RCC 7860 (cell line): ENCODE data around the gene NOXA1.
A peak's percentile ranks its signal among the peaks of the same experiment; 100 is the strongest.
"Not testable (repeated sequence)": the region's sequence is repeated elsewhere in the genome, so short reads cannot be mapped to it uniquely, and the experiment has no call there.

ENCODE experiments used
- DNase-seq: peaks from one replicate; pipeline ENCODE4 v3.0.0-alpha.2; 2015; ENCODE audit warnings: low spot score
- FAIRE-seq: peaks from 2 replicates; lab custom pipeline; 2012; peaks lifted over from hg19 to GRCh38; lab: Jason Lieb, UNC

NOXA1 gene

GRCh38 chr9:137437691-137438590, 14.7 kb downstream of the NOXA1 start:
- DNase-seq (no peak), FAIRE-seq (no peak)

DNA sequence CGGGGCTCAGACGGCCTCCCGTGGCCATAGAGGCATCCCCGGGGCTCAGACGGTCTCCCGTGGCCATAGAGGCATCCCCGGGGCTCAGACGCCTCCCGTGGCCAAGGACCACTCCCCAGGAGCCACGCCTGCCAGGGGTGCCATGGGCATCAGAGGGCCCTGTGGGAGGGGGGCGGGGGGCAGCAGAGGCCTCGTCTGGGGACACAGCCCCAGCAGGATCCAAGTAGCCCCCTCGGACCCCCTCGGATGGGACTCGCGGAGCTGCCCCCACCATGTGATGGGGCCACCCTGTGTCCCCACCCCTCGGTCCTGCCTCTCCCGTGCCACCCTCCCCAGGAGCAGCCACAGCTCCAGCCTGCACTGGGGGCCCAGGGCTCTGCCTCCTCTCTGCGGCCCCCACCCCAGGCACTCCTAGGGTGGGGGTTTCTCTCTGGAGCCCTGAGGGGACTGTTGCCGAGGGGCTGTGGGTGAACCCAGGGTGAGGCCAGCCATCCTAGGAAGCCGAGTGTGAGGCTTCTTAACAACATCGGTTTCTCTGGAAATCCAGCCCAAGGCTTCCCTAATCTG, 15.5 kb downstream of the NOXA1 start:
- FAIRE-seq (no peak), DNase-seq (no peak)

- no peak for DNase-seq
Measured at GRCh38 chr9:137439158-137439714, 16.0 kb downstream of the NOXA1 start.

GRCh38 chr9:137441289-137441934, 18.2 kb downstream of the NOXA1 start, which contains the start of gene ENTPD8:
Gene ENTPD8, minus strand, starts transcription at chr9:137441357. Its CDS starts 3,072 bp downstream, at chr9:137438285.
- DNase-seq (no peak), FAIRE-seq (no peak)

More at GRCh38 chr9:137439158-137439714, 16.0 kb downstream of the NOXA1 start:
- no peak for FAIRE-seq

- DNase-seq (no peak), FAIRE-seq (no peak)
Measured at GRCh38 chr9:137441935-137442321, 18.7 kb downstream of the NOXA1 start.

DNA sequence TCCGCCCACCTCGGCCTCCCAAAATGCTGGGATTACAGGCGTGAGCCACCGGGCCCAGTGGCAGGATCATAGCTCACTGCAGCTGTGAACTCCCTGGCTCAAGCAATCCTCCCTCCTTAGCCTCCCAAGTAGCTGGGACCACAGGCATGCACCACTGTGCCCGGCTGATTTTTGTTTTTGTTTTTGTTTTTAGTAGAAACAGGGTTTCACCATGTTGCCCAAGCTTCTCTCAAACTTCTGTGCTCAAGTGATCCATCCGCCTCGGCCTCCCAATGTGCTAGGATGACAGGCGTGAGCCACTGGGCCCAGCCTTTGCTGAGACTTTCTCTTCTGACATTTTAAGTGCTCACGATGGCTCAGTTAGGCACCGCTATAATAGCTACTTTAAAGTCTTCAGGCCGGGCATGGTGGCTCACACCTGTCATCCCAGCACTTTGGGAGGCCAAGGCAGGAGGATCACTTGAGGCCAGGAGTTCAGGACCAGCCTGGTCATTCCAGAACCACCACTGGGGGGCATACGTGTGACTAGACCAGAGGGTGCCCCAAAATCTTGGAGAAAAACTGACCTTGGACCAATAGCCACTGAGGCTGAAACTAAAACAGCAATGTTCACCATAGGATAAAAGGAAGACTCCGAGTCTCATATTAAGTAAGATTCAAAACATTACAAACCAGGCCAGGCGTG, 21.1 kb downstream of the NOXA1 start:
- FAIRE-seq (no peak), DNase-seq (no peak)

- FAIRE-seq: peak; percentile 26
- DNase-seq: peak; percentile 56
Measured at GRCh38 chr9:137445275-137445807, 22.1 kb downstream of the NOXA1 start.

GRCh38 chr9:137445930-137446431, 22.8 kb downstream of the NOXA1 start:
- FAIRE-seq (no peak), DNase-seq (no peak)

DNA sequence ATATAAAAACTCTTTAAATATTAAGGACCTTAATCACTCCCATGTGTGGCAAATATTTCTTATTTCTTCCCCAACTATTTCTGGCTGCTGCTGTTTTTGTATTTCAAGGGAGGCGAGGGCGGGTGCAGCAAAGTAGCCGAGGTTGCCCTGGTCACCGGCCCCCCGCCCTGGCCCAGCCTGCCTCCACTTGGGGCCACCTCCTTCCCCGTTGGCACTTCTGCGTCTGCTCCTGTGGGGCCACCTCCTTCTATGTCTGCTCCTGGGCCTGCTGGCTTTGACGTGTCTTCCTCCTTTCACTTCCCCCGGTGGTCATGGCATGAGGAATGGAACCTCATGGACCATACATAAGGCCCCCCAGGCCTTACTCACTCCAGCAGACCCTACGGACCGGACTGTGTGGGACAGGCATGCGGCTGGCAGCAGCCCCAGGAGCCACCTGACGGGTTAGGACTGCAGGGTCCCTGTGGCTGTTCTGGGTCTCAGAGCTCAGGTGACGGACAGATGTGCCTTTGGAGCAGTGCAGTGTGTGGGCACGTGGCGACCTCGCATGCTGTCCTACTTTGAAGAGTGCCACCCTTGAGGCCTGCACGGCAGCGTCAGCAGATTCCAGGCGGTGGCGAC, 23.8 kb downstream of the NOXA1 start:
- DNase-seq (no peak), FAIRE-seq (no peak)

DNA sequence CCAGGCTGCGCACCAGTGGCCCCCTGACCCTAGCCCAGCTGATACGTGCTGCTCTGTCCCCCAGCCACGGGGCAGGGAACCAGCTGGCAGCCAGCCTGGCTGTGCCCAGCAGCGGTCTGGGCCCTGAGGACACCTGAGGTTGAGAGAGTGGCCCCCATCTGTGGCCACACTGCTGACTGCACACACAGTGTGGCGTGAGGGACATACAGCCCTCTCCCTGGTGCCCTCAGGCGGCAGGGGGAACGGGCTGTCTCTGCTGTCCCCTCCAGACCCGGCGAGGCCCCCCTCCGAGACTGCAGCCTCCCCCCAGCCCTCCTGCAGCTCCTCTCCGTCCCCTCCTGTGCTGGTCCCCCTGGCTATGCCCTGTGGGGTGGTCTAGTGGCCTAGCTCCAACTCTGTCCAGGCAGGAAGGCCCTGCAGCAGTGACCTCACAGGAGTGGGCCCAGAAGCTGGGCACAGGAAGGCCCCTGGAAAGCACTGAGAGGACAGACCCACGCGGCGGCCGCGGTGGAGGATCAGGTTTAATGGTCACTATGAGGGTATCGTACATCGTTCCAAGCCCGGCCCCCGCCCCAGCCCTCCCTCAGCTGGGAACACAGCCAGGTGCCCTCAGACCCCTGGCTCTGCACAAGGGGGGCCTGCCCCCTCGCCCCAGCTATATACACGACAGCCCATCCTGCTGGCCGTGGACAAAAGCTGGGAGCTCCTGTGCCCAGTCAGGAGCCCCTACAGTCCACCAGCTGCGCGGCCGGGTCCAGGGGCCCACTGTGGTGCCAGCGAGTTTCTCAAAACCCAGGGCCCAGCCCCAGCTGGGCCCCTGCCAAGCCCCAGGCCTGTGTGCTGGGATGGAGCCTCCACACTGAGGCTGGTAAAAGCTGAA, 24.8 kb downstream of the NOXA1 start:
- FAIRE-seq: no peak
- no peak for DNase-seq

GRCh38 chr9:137448602-137448962, 25.4 kb downstream of the NOXA1 start:
- FAIRE-seq (no peak), DNase-seq (no peak)

DNA sequence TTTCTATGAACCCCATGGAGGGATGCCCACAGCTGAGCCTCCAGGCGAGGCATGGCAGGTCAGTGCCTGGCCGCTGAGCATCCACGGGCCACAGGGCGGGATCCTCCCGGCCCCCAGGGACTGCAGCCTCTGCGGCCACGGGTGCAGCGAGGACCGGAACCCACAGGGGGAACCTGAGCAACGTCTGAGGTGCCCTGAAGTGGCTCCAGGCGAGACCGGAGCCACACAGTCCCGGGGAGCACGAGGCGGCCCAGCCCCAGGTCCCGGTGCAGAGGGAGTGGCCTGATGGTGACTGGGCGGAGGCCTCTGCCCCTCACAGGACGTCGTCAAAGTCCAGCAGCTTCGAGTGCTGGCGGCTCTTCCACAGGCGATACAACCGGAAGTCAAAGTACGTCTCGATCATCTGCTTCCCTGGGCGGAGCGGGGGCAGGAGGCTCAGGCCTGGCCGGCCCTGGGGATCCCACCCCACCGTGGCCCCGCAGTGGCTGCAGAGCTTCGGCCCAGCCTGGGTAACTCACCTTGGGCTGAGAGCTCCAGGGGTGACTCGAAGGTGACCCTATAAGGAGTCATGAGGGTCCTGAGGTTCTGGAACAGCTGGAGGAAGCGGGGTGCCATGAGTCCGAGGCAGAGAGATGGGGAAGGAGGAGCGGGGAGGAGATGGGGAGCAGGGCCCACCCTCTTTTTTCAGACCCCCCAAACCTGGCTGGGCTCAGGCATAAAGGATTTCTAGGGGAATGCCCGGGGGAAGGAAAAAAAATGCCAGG, 26.1 kb downstream of the NOXA1 start:
- FAIRE-seq: no peak

GRCh38 chr9:137449931-137450538, 26.8 kb downstream of the NOXA1 start:
- DNase-seq: no peak
- no peak for FAIRE-seq

More for the DNA sequence above, 26.1 kb downstream of the NOXA1 start:
- DNase-seq: no peak

DNA sequence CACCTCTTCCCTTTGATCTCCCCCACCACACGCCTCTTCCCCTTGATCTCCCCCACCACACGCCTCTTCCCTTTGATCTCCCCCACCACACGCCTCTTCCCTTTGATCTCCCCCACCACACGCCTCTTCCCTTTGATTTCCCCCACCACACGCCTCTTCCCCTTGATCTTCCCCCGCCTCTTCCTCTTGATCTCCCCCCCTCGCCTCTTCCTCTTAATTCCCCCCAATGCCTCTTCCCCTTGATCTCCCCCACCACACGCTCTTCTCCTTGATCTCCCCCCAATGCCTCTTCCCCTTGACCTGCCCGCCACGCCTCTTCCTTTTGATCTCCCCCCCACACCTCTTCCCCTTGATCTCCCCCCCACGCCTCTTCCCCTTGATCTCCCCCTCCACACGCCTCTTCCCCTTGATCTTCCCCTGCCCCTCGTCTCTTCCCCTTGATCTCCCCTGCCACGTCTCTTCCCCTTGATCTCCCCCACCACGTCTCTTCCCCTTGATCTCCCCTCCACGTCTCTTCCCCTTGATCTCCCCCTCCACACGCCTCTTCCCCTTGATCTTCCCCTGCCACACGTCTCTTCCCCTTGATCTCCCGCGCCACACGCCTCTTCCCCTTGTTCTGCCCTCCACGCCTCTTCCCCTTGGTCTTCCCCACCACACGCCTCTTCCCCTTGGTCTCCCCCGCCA, 27.5 kb downstream of the NOXA1 start:
- DNase-seq, FAIRE-seq: not testable (repeated sequence)

GRCh38 chr9:137451264-137452005, 28.2 kb downstream of the NOXA1 start:
- not testable (repeated sequence) for FAIRE-seq, DNase-seq

- no peak for FAIRE-seq
- no peak for DNase-seq
Measured at GRCh38 chr9:137452006-137452760, 29.0 kb downstream of the NOXA1 start.
